ENCODE results near the gene MAF. TPM values are rescaled to one million over a fixed set of nuclear protein-coding genes. Genes with fewer than 3 reads are reported as not detected.

The MAF gene
- total RNA-seq, 1 experiment from 2014 or later = 4.9 TPM

DNA sequence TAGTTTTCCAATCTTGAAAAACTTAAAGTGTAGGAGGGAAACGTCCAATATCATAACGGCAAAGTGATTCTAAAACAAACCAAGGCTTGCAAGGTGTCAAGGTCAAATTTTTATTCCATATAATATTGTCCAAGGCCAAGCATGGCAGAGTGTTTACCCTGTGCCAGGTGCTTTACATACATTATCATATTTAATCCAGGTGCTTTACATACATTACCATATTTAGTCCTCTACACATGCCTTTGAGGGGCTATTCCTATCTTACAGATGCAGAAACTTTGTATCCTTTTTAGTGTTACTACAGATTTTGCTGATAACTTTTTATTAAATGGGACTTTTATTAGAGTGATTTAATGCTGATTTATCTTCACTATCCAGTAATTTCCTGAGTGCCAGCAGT, 23.9 kb downstream of the MAF start:
- H3K27me3 Mint-ChIP-seq (ENCODE audit: low read depth) = peaks cover 7% of the 10 kb centered on the region

More for the DNA sequence above, 23.9 kb downstream of the MAF start:
- H3K79me2 ChIP-seq (ENCODE audit: insufficient read depth, low read length) = no peaks in the 10 kb centered on the region
- H2BK120ac ChIP-seq (ENCODE audit: low read depth, low read length, poor library complexity, severe bottlenecking) = no peak overlapping the region
- H3K4ac ChIP-seq (ENCODE audit: low read depth, low read length) = no peak overlapping the region
- H3T11ph ChIP-seq (ENCODE audit: low read length) = no peak overlapping the region
- H3K4me1 Mint-ChIP-seq = peaks cover 39 to 48% of the 10 kb centered on the region in 2 experiments
- no CpG with 5 or more reads among the region's 2 CpGs for WGBS (ENCODE audit: extremely low coverage, insufficient read length, low lambda C conversion rate)
- H3K9ac ChIP-seq (ENCODE audit: extremely low read depth, insufficient read length, low read length) = no peak overlapping the region
- no peak overlapping the region for H4K91ac ChIP-seq (ENCODE audit: insufficient read length, low read depth, low read length)
- no peaks in the 10 kb centered on the region for H4K20me1 ChIP-seq (ENCODE audit: control insufficient read depth, insufficient read depth, insufficient read length)
- H3K56ac ChIP-seq (ENCODE audit: insufficient read length, low read depth, low read length) = no peak overlapping the region
- no peak overlapping the region for H2BK12ac ChIP-seq (ENCODE audit: insufficient read length, low read depth, low read length)
- H2BK20ac ChIP-seq (ENCODE audit: low read depth, low read length, poor library complexity, severe bottlenecking) = no peak overlapping the region
- H3K14ac ChIP-seq (ENCODE audit: insufficient read depth, low read length) = no peak overlapping the region
- no peak overlapping the region for H4K8ac ChIP-seq (replicated peaks; ENCODE audit: insufficient read length, low read depth, low read length)
- H3K18ac ChIP-seq (ENCODE audit: insufficient read length, low read depth, low read length) = no peak overlapping the region
- H3K4me3 Mint-ChIP-seq = no peak overlapping the region
- H3K27ac ChIP-seq (ENCODE audit: insufficient read length, low read depth, low read length) = no peak overlapping the region
- H3K4me1 ChIP-seq (ENCODE audit: insufficient read depth, low read length) = peaks cover 3% of the 10 kb centered on the region
- H2BK5ac ChIP-seq (ENCODE audit: insufficient read length, low read length) = no peak overlapping the region
- H3K27ac Mint-ChIP-seq = no peak overlapping the region
- no peaks in the 10 kb centered on the region for H3K79me1 ChIP-seq (ENCODE audit: insufficient read depth, low read depth, low read length, poor library complexity, severe bottlenecking)
- no peak overlapping the region for H2AK5ac ChIP-seq (ENCODE audit: insufficient read length, low read length)
- no peaks in the 10 kb centered on the region for H3K23me2 ChIP-seq (ENCODE audit: insufficient read length, low read depth, low read length, poor library complexity, severe bottlenecking)
- H2AFZ ChIP-seq (ENCODE audit: low read length) = no peak overlapping the region
- H3K4me2 ChIP-seq (ENCODE audit: insufficient read depth, insufficient read length, low read length) = no peak overlapping the region
- H2BK15ac ChIP-seq (ENCODE audit: low read depth, low read length) = no peak overlapping the region
- H3K9me3 ChIP-seq (ENCODE audit: control insufficient read depth, low read depth, low read length) = no peaks in the 10 kb centered on the region
- no peak overlapping the region for H3K23ac ChIP-seq (ENCODE audit: insufficient read length, low read depth, low read length)
- no peaks in the 10 kb centered on the region for H3K27me3 ChIP-seq (ENCODE audit: insufficient read depth, low read length)
- TF ChIP-seq, protein P1, sequence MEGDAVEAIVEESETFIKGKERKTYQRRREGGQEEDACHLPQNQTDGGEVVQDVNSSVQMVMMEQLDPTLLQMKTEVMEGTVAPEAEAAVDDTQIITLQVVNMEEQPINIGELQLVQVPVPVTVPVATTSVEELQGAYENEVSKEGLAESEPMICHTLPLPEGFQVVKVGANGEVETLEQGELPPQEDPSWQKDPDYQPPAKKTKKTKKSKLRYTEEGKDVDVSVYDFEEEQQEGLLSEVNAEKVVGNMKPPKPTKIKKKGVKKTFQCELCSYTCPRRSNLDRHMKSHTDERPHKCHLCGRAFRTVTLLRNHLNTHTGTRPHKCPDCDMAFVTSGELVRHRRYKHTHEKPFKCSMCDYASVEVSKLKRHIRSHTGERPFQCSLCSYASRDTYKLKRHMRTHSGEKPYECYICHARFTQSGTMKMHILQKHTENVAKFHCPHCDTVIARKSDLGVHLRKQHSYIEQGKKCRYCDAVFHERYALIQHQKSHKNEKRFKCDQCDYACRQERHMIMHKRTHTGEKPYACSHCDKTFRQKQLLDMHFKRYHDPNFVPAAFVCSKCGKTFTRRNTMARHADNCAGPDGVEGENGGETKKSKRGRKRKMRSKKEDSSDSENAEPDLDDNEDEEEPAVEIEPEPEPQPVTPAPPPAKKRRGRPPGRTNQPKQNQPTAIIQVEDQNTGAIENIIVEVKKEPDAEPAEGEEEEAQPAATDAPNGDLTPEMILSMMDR (conservative IDR thresholded peaks at IDR 0.05) = no peak
- H3K9me3 Mint-ChIP-seq = no peaks in the 10 kb centered on the region
- no peak for DNase-seq
- H3K36me3 Mint-ChIP-seq (ENCODE audit: insufficient read depth in 1 of 3, low read depth in 3 of 3) = no peaks in the 10 kb centered on the region
- H4K5ac ChIP-seq (ENCODE audit: insufficient read length, low read depth, low read length) = no peak overlapping the region
